ENCODE results near the gene PTCD2.

Gene PTCD2

GRCh38 chr5:72364951-72365350 lies 44.8 kb downstream of the PTCD2 start:
- no peak overlapping the region for H3K4me3 ChIP-seq (ENCODE audit: control insufficient read depth, low read depth, low read length)
- TF ChIP-seq CTCF (conservative IDR thresholded peaks at IDR 0.05; ENCODE audit: control insufficient read depth, insufficient read depth, low read depth, low read length) = no peak
- no peak for DNase-seq (ENCODE audit: low read depth)

GRCh38 chr5:72366324-72366976 lies 46.3 kb downstream of the PTCD2 start:
- H3K4me3 ChIP-seq (ENCODE audit: control insufficient read depth, low read depth, low read length) = no peak overlapping the region
- TF ChIP-seq CTCF (conservative IDR thresholded peaks at IDR 0.05; ENCODE audit: control insufficient read depth, insufficient read depth, low read depth, low read length) = peak; percentile 82
- peak; percentile 79 for DNase-seq (ENCODE audit: low read depth)

GRCh38 chr5:72368271-72368670 lies 48.1 kb downstream of the PTCD2 start:
- TF ChIP-seq CTCF (conservative IDR thresholded peaks at IDR 0.05; ENCODE audit: control insufficient read depth, insufficient read depth, low read depth, low read length) = no peak
- no peak overlapping the region for H3K4me3 ChIP-seq (ENCODE audit: control insufficient read depth, low read depth, low read length)
- no peak for DNase-seq (ENCODE audit: low read depth)

GRCh38 chr5:72369301-72369700 lies 49.1 kb downstream of the PTCD2 start:
- no peak for DNase-seq (ENCODE audit: low read depth)
- H3K4me3 ChIP-seq (ENCODE audit: control insufficient read depth, low read depth, low read length) = no peak overlapping the region
- no peak for TF ChIP-seq CTCF (conservative IDR thresholded peaks at IDR 0.05; ENCODE audit: control insufficient read depth, insufficient read depth, low read depth, low read length)

GRCh38 chr5:72369711-72370110 lies 49.5 kb downstream of the PTCD2 start:
- DNase-seq (ENCODE audit: low read depth) = no peak
- no peak overlapping the region for H3K4me3 ChIP-seq (ENCODE audit: control insufficient read depth, low read depth, low read length)
- TF ChIP-seq CTCF (conservative IDR thresholded peaks at IDR 0.05; ENCODE audit: control insufficient read depth, insufficient read depth, low read depth, low read length) = no peak

- TF ChIP-seq CTCF (conservative IDR thresholded peaks at IDR 0.05; ENCODE audit: control insufficient read depth, insufficient read depth, low read depth, low read length) = no peak
- no peak for DNase-seq (ENCODE audit: low read depth)
- H3K4me3 ChIP-seq (ENCODE audit: control insufficient read depth, low read depth, low read length) = no peak overlapping the region
Observed at GRCh38 chr5:72372331-72372730, 52.2 kb downstream of the PTCD2 start.

- TF ChIP-seq CTCF (conservative IDR thresholded peaks at IDR 0.05; ENCODE audit: control insufficient read depth, insufficient read depth, low read depth, low read length) = no peak
- no peak for DNase-seq (ENCODE audit: low read depth)
- H3K4me3 ChIP-seq (ENCODE audit: control insufficient read depth, low read depth, low read length) = no peak overlapping the region
Observed at GRCh38 chr5:72372923-72373322, 52.8 kb downstream of the PTCD2 start.
